SK-N-SH (cell line): Measurements from ENCODE around the gene KDM5D. TPM values are rescaled to one million over a fixed set of nuclear protein-coding genes. Genes with fewer than 3 reads are reported as not detected.

Source experiments
- CTCF ChIA-PET: fragments of 300-600, 350-600 bp; formaldehyde crosslinking; extraction: SDS; loops from one replicate; lab custom pipeline; 2021; lab: Yijun Ruan, JAX
- POLR2A ChIA-PET: fragments of 350-600 bp; sonication (Branson Sonifier 250); formaldehyde crosslinking; extraction: SDS; loops from one replicate; lab custom pipeline; 2020; ENCODE audit warnings: antibody characterized with exemption, inconsistent platforms; lab: Yijun Ruan, JAX
- DNase-seq: peaks from one replicate; pipeline ENCODE4 v3.0.0; 2012
- H2AFZ ChIP-seq: fragments of 200-600 bp; sonication (generic); 2 replicates; pipeline ENCODE4 v1.8.1; 2016; ENCODE audit warnings: antibody characterized with exemption, mild to moderate bottlenecking, low read depth
- H3F3A ChIP-seq: fragments of 200-600 bp; sonication (generic); replicated peaks from 2 replicates; pipeline ENCODE3; 2016; ENCODE audit warnings: antibody characterized with exemption, mild to moderate bottlenecking; ENCODE audit not compliant: insufficient read depth
- H3K27ac ChIP-seq, 2 experiments: fragments of 200-500 bp in 1 of 2; fragments of 200-600 bp in 1 of 2; sonication (Bioruptor generic) in 1 of 2; sonication (generic), shearing (Covaris generic) in 1 of 2; 2 replicates each; pipeline versions ENCODE4 v1.5.1 to v1.6.1; 2014 to 2016; ENCODE audit warnings: low read depth in 2 of 2, inconsistent platforms in 1 of 2, low read length in 1 of 2, mild to moderate bottlenecking in 1 of 2, mixed read lengths in 1 of 2
- H3K27me3 ChIP-seq: fragments of 200-600 bp; sonication (generic), shearing (Covaris generic); 2 replicates; pipeline ENCODE4 v1.6.1; 2016; ENCODE audit warnings: mixed run types; ENCODE audit not compliant: insufficient read depth
- H3K36me3 ChIP-seq, 2 experiments: fragments of 200-500 bp in 1 of 2; fragments of 200-600 bp in 1 of 2; sonication (Bioruptor generic) in 1 of 2; sonication (generic) in 1 of 2; replicated peaks in 1 of 2; 2 replicates each; pipeline versions ENCODE3 to v1.5.1; 2014 to 2016; ENCODE audit warnings: low read length in 1 of 2, mild to moderate bottlenecking in 1 of 2; ENCODE audit not compliant: insufficient read depth in 2 of 2, control insufficient read depth in 1 of 2
- H3K4me1 ChIP-seq, 2 experiments: fragments of 200-500 bp in 1 of 2; fragments of 200-600 bp in 1 of 2; sonication (Bioruptor generic) in 1 of 2; sonication (generic), shearing (Covaris generic) in 1 of 2; 2 replicates each; pipeline versions ENCODE4 v1.5.1 to v1.6.1; 2014 to 2016; ENCODE audit warnings: low read depth in 1 of 2, low read length in 1 of 2, mixed run types in 1 of 2; ENCODE audit not compliant: insufficient read depth in 2 of 2, control insufficient read depth in 1 of 2
- H3K4me2 ChIP-seq: fragments of 200-600 bp; sonication (generic), shearing (Covaris generic); 2 replicates; pipeline ENCODE4 v1.6.1; 2017; ENCODE audit warnings: mixed run types
- H3K4me3 ChIP-seq, 2 experiments: fragments of 200-500 bp in 1 of 2; fragments of 200-600 bp in 1 of 2; sonication (Bioruptor generic) in 1 of 2; sonication (generic), shearing (Covaris generic) in 1 of 2; 2 replicates each; pipeline versions ENCODE4 v1.5.1 to v1.8.1; 2014 to 2016; ENCODE audit warnings: low read depth in 2 of 2, inconsistent platforms in 1 of 2, low read length in 1 of 2, mild to moderate bottlenecking in 1 of 2, mixed read lengths in 1 of 2, moderate library complexity in 1 of 2
- H3K79me2 ChIP-seq: fragments of 200-600 bp; sonication (generic); 2 replicates; pipeline ENCODE4 v1.8.1; 2017; ENCODE audit warnings: mild to moderate bottlenecking; ENCODE audit not compliant: insufficient read depth
- H3K9ac ChIP-seq: fragments of 200-600 bp; sonication (generic); 2 replicates; pipeline ENCODE4 v1.6.1; 2017; ENCODE audit warnings: mixed run types
- H3K9me2 ChIP-seq: fragments of 200-600 bp; sonication (generic); 2 replicates; pipeline ENCODE4 v1.6.1; 2017; ENCODE audit warnings: mixed run types
- H3K9me3 ChIP-seq: fragments of 200-600 bp; sonication (generic); 2 replicates; pipeline ENCODE4 v1.6.1; 2017; ENCODE audit warnings: mixed run types, mild to moderate bottlenecking, moderate library complexity
- H4K20me1 ChIP-seq: fragments of 200-600 bp; sonication (generic); 2 replicates; pipeline ENCODE4 v1.6.1; 2017; ENCODE audit warnings: mild to moderate bottlenecking, mixed run types; ENCODE audit not compliant: insufficient read depth
- CHD2 ChIP-seq: fragments of 150-350 bp; IDR thresholded peaks from 2 replicates; pipeline ENCODE4 v1.6.1; 2018; ENCODE audit warnings: low read length; ENCODE audit not compliant: partially characterized antibody
- EP300 ChIP-seq, 2 experiments: IDR thresholded peaks; 2 replicates each; pipeline versions ENCODE4 v1.4.0 to v1.6.1; 2012; ENCODE audit warnings: borderline replicate concordance in 1 of 2, low read depth in 1 of 2, low read length in 1 of 2
- EZH2phosphoT487 ChIP-seq: fragments of 200-600 bp; sonication (generic); IDR thresholded peaks from 2 replicates; pipeline ENCODE4 v1.6.1; 2017; ENCODE audit warnings: low read depth, mixed run types, mild to moderate bottlenecking, antibody characterized with exemption, moderate library complexity, borderline replicate concordance
- FOSL2 ChIP-seq: IDR thresholded peaks from 2 replicates; pipeline ENCODE4 v1.4.0; 2012; ENCODE audit warnings: low read depth, mild to moderate bottlenecking, moderate library complexity, borderline replicate concordance
- GATA2 ChIP-seq: sonication (generic); formaldehyde crosslinking; IDR thresholded peaks from 2 replicates; pipeline ENCODE4 v1.5.0; 2020; ENCODE audit warnings: mild to moderate bottlenecking, missing genetic modification reagents
- MEF2A ChIP-seq: IDR thresholded peaks from 2 replicates; pipeline ENCODE4 v1.4.0; 2012; ENCODE audit warnings: low read depth, borderline replicate concordance
- NFIC ChIP-seq: IDR thresholded peaks from 2 replicates; pipeline ENCODE4 v1.4.0; 2012; ENCODE audit warnings: borderline replicate concordance
- NRF1 ChIP-seq: IDR thresholded peaks from 2 replicates; pipeline ENCODE4 v1.6.1; 2012; ENCODE audit warnings: low read depth, mild to moderate bottlenecking, low read length
- POLR2AphosphoS5 ChIP-seq: IDR thresholded peaks from 2 replicates; pipeline ENCODE4 v1.6.1; 2012; ENCODE audit warnings: low read depth, low read length
- RAD21 ChIP-seq: IDR thresholded peaks from 2 replicates; pipeline ENCODE4 v1.6.1; 2012; ENCODE audit warnings: mild to moderate bottlenecking, low read length
- RFX5 ChIP-seq: IDR thresholded peaks from 2 replicates; pipeline ENCODE4 v1.6.1; 2012; ENCODE audit warnings: mild to moderate bottlenecking, improper control_type of control experiment, low read length
- SIN3A ChIP-seq: IDR thresholded peaks from 2 replicates; pipeline ENCODE4 v1.6.1; 2012; ENCODE audit warnings: low read depth, mild to moderate bottlenecking, low read length, moderate library complexity, borderline replicate concordance
- WGBS: methylation state at CpG from one replicate; pipeline ENCODE4 v1.1.6; 2017; ENCODE audit warnings: low lambda C conversion rate; 5-methylcytosine and 5-hydroxymethylcytosine counted together
- polyA plus RNA-seq, 3 experiments: library from polyadenylated mRNA; depleted of rRNA; stranded (reverse); fragments of >200 nt; gene quantifications; 2 replicates each; pipeline ENCODE4 v1.2.3, GENCODE V29; 2012
- TF ChIP-seq, protein P1 (sequence below): IDR thresholded peaks from 2 replicates; pipeline ENCODE4 v1.4.0; 2012; ENCODE audit warnings: low read depth
- TF ChIP-seq, protein P2 (sequence below): IDR thresholded peaks from 2 replicates; pipeline ENCODE4 v1.6.1; 2012; ENCODE audit warnings: mild to moderate bottlenecking, low read depth, low read length, moderate library complexity
- TF ChIP-seq, protein P3 (sequence below): fragments of 150-350 bp; IDR thresholded peaks from 2 replicates; pipeline ENCODE4 v1.6.1; 2017; ENCODE audit warnings: antibody characterized with exemption, low read length, low read depth, borderline replicate concordance

Gene KDM5D
- polyA plus RNA-seq, 1 of the 3 experiments (the other 2 are of a cell fraction): not detected

DNA sequence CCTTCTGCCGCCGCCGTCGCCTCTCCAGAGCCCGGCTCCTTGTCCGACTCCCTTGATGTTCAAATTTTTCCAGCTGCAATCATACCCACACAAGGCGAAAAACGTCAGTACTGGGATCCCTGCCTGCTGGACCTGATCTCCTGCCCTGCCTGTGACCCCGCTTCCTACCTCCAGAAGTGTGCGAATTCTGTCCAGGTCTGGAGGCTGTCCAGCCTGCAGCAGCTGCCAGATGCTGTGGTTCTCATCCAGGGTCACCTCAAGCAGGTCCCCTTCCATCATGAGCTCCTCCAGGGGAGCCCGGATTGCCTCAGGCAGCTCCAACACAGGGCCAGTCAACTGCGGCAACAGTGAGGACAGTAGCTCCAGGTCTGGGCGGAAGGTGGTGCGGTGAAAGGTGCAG, 38.3 kb downstream of the KDM5D start:
- WGBS: no CpG with 5 or more reads among the region's 14 CpGs
- H2AFZ ChIP-seq: no peak overlapping the region
- TF ChIP-seq NRF1: no peak
- TF ChIP-seq POLR2AphosphoS5: no peak
- TF ChIP-seq GATA2 (CRISPR knock-in tag): no peak
- TF ChIP-seq SIN3A: no peak
- TF ChIP-seq, protein P1, sequence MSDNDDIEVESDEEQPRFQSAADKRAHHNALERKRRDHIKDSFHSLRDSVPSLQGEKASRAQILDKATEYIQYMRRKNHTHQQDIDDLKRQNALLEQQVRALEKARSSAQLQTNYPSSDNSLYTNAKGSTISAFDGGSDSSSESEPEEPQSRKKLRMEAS: no peak
- TF ChIP-seq RAD21: no peak
- TF ChIP-seq EZH2phosphoT487: no peak
- TF ChIP-seq, protein P2, sequence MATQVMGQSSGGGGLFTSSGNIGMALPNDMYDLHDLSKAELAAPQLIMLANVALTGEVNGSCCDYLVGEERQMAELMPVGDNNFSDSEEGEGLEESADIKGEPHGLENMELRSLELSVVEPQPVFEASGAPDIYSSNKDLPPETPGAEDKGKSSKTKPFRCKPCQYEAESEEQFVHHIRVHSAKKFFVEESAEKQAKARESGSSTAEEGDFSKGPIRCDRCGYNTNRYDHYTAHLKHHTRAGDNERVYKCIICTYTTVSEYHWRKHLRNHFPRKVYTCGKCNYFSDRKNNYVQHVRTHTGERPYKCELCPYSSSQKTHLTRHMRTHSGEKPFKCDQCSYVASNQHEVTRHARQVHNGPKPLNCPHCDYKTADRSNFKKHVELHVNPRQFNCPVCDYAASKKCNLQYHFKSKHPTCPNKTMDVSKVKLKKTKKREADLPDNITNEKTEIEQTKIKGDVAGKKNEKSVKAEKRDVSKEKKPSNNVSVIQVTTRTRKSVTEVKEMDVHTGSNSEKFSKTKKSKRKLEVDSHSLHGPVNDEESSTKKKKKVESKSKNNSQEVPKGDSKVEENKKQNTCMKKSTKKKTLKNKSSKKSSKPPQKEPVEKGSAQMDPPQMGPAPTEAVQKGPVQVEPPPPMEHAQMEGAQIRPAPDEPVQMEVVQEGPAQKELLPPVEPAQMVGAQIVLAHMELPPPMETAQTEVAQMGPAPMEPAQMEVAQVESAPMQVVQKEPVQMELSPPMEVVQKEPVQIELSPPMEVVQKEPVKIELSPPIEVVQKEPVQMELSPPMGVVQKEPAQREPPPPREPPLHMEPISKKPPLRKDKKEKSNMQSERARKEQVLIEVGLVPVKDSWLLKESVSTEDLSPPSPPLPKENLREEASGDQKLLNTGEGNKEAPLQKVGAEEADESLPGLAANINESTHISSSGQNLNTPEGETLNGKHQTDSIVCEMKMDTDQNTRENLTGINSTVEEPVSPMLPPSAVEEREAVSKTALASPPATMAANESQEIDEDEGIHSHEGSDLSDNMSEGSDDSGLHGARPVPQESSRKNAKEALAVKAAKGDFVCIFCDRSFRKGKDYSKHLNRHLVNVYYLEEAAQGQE: no peak
- no peak for TF ChIP-seq MEF2A
- no peak for TF ChIP-seq FOSL2
- TF ChIP-seq RFX5: no peak
- ChIA-PET CTCF (no interaction called here), POLR2A (no interaction called here)
- no peaks in the 10 kb centered on the region for H3K79me2 ChIP-seq
- DNase-seq: no peak
- H3K9me2 ChIP-seq: no peaks in the 10 kb centered on the region
- no peaks in the 10 kb centered on the region for H4K20me1 ChIP-seq
- H3K4me2 ChIP-seq: no peak overlapping the region
- no peak overlapping the region for H3K4me3 ChIP-seq
- no peak overlapping the region for H3K9ac ChIP-seq
- H3K9me3 ChIP-seq: no peaks in the 10 kb centered on the region
- no peaks in the 10 kb centered on the region for H3K36me3 ChIP-seq
- no peaks in the 10 kb centered on the region for H3F3A ChIP-seq
- H3K27ac ChIP-seq: no peak overlapping the region
- no peaks in the 10 kb centered on the region for H3K27me3 ChIP-seq
- no peaks in the 10 kb centered on the region for H3K4me1 ChIP-seq

- H3K4me3 ChIP-seq: no peak overlapping the region
- H3K9ac ChIP-seq: no peak overlapping the region
- H3K9me2 ChIP-seq: no peaks in the 10 kb centered on the region
- DNase-seq: no peak
- no peaks in the 10 kb centered on the region for H3K27me3 ChIP-seq
- H3K4me1 ChIP-seq: no peaks in the 10 kb centered on the region
- TF ChIP-seq EP300 (IDR thresholded peaks at IDR 0.05; ENCODE audit: borderline replicate concordance in 1 of 2, low read depth in 1 of 2, low read length in 1 of 2): no peak
- no peak for TF ChIP-seq RAD21
- no peak for TF ChIP-seq NRF1
- TF ChIP-seq EZH2phosphoT487: no peak
- TF ChIP-seq NFIC: no peak
- TF ChIP-seq POLR2AphosphoS5: no peak
- no peak for TF ChIP-seq CHD2
- TF ChIP-seq, protein P3, sequence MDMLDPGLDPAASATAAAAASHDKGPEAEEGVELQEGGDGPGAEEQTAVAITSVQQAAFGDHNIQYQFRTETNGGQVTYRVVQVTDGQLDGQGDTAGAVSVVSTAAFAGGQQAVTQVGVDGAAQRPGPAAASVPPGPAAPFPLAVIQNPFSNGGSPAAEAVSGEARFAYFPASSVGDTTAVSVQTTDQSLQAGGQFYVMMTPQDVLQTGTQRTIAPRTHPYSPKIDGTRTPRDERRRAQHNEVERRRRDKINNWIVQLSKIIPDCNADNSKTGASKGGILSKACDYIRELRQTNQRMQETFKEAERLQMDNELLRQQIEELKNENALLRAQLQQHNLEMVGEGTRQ: no peak
- no peaks in the 10 kb centered on the region for H3F3A ChIP-seq
- no peak overlapping the region for H3K4me2 ChIP-seq
- H3K9me3 ChIP-seq: no peaks in the 10 kb centered on the region
- ChIA-PET POLR2A (no interaction called here), CTCF (no interaction called here)
- no peaks in the 10 kb centered on the region for H4K20me1 ChIP-seq
- no peak overlapping the region for H2AFZ ChIP-seq
- H3K36me3 ChIP-seq: no peaks in the 10 kb centered on the region
- H3K27ac ChIP-seq: no peak overlapping the region
- H3K79me2 ChIP-seq: no peaks in the 10 kb centered on the region
These were observed 46.0 kb downstream of the KDM5D start for GRCh38 chrY:19698495-19698894.
